GM13976 (cell line): Measurements from ENCODE around the gene SUGCT.

Source experiments
- DNase-seq: peaks from one replicate; pipeline ENCODE4 v3.0.0; 2012; ENCODE audit warnings: low spot score
- CTCF ChIP-seq: IDR thresholded peaks from 2 replicates; pipeline ENCODE4 v1.5.1; 2012; ENCODE audit warnings: borderline replicate concordance, mild to moderate bottlenecking; ENCODE audit not compliant: insufficient read depth; ENCODE audit errors: extremely low read depth, missing control alignments, control extremely low read depth
- in situ Hi-C: fragments of 300-500 bp; cut with MboI; formaldehyde crosslinking; loops from one replicate; pipeline ENCODE4 v1.12.0; 2022; ENCODE audit warnings: low sequenced_read_pairs, mixed read lengths, inconsistent platforms; ENCODE audit not compliant: unreplicated experiment

SUGCT gene

DNA sequence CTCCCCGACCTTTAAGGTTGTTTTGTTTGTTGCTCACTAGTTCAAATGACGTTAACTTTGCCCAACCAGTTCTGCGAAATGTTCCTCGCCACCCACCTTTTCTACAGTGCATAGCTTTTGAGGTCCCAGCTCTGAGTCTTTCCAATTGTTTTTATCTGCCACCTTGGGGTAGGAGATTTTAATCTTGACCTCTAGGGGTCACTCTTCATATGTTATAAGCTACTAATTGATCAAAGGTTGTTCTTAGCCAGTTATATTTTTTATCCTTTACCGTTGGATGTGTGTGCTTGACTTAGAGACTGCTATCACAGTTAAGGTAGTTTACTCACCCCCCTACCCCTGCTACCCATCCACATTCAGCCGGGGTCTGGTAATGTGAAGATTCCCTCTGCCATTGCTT lies 372.4 kb downstream of the SUGCT start:
- DNase-seq: peak; percentile 16
- TF ChIP-seq CTCF: peak; percentile 18
- in situ Hi-C loops: no loop called here

DNA sequence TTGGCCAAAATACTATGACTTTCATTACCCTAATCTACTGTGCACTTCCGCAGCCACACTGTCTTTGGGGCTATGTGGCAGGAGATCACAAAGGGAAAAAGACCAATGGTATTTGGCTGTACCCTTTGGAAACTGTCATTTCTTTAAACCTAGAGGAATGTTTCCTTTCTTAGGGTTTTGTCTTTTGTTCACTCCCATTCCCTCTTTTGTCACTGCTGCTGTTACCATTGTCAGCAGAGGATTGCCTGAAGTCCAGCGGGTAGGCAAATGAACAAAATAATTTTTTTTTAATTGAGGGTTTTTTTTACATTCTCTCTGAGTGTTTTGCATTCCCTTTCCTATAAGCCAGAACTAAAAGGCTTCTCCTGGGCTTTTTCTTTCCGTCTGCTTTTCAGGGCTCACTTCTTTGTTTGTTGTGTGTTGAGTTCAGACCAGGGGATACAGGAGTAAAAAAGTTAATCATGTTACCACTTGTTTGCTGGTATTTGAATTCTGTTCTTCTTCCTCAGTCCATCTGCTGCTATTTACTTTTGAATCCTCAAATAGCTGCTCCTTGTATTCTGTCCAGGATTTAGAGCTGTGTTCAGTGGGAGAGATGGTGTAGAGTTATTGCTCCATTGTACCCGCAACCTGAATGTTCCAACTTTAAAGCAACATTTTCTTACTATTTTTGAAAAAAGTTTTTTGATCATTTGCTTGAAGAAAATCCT lies 374.6 kb downstream of the SUGCT start:
- in situ Hi-C loops: no loop called here
- no peak for TF ChIP-seq CTCF

DNA sequence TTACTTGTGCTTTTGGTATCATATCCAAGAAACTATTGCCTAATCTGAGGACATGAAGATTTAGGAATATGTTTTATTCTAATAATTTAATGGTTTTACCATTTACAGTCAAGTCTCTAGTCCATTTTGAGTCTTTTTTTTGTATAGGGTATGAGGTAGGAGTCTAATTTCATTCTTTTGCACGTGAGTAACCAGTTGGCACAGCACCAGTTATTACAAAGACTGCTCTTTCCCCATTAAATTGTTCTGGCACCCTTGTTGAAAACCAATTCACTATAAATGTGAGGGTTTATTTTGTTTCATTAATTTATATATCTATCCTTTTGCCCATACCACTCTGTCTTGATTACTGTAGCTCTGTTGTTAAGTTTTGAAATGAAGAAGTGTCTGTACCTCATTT lies 381.6 kb downstream of the SUGCT start:
- in situ Hi-C loops: no loop called here
- TF ChIP-seq CTCF: no peak
- no peak for DNase-seq

More for the DNA sequence above, 374.6 kb downstream of the SUGCT start:
- DNase-seq: no peak

GRCh38 chr7:40519009-40519408 lies 384.2 kb downstream of the SUGCT start:
- TF ChIP-seq CTCF: no peak
- in situ Hi-C loops: no loop called here

DNA sequence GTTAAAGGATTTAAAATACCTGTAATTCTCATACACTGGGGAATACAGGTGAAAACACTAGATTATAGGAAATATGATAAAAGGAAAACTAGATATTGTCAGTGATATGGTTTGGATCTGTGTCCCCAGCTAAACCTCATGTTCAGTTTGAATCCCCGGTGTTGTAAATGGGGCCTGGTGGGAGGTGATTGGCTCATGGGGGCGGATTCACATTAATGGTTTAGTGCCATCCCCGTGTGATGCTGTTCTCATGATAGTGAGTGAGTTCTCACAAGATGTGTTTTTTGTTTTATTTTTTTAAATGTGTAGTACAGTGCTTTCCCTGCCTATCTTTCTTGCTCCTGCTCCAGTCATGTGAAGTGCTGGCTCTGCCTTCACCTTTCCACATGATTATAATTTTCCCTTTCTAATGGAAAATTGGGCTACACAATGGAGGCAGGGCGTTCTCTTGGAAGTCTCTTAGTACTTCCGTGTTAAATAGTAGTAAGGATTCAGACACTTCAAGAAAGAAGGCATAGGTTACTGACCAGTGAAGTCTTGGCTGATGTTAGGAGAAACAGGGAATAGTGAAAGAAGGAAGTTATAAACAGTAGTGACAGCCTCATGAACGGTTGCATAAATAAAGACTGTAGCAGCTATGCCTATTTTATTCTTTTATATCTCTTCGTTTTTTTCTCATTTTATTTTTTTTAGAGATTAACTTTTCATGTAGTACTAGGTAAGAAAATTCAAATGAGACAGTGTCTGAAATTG lies 386.4 kb downstream of the SUGCT start:
- in situ Hi-C loops: no loop called here
- no peak for DNase-seq
- no peak for TF ChIP-seq CTCF

More at GRCh38 chr7:40519009-40519408, 384.2 kb downstream of the SUGCT start:
- DNase-seq: no peak

- DNase-seq: no peak
- no peak for TF ChIP-seq CTCF
- in situ Hi-C loops: no loop called here
Measured at GRCh38 chr7:40525764-40526163, 391.0 kb downstream of the SUGCT start.
